Testis (tissue), 2 donors: Measurements from ENCODE around the gene LAMP5.

ENCODE experiments used
- POLR2A ChIP-seq: fragments of 450-650 bp; IDR thresholded peaks from one replicate; pipeline ENCODE4 v1.6.1; 2017; ENCODE audit warnings: antibody characterized with exemption, mild to moderate bottlenecking, moderate library complexity
- TF ChIP-seq, protein P1 (sequence below), 3 experiments: fragments of 450-650 bp in 2 of 3; fragments of 200-600 bp in 1 of 3; sonication (generic) in 1 of 3; IDR thresholded peaks; one replicate each; pipeline ENCODE4 v1.5.1; 2016 to 2019; ENCODE audit warnings: antibody characterized with exemption in 3 of 3, mild to moderate bottlenecking in 2 of 3, moderate library complexity in 1 of 3

DNA sequence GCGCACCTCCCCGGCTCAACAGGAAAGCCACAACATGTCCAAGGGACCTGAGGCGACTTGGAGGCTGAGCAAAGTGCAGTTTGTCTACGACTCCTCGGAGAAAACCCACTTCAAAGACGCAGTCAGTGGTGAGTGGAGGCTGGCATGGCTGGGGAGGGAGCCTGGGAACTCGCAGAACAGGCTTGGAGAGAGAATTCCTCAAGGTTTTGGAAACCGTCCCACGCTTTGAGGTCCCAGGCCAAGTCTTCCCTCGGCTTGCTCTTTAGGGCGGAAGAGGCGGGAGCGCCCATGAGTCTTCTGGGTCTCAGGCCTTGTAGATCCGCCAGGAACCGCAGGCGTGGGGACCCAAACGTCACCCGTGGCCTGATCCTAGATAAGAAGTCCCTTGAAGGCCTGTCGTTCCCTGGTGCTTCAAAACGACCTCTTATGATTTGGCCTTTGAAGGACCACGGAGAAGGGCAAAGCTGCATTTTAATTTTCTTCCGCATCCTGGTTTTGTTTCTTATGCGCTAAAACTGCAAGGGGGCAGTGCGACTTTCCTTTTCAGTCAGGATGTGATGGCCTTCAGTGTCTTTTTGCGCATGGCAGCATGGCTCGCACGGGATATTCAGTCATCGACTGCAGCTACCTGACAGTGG is 2.0 kb downstream of the LAMP5 start:
- TF ChIP-seq, protein P1, sequence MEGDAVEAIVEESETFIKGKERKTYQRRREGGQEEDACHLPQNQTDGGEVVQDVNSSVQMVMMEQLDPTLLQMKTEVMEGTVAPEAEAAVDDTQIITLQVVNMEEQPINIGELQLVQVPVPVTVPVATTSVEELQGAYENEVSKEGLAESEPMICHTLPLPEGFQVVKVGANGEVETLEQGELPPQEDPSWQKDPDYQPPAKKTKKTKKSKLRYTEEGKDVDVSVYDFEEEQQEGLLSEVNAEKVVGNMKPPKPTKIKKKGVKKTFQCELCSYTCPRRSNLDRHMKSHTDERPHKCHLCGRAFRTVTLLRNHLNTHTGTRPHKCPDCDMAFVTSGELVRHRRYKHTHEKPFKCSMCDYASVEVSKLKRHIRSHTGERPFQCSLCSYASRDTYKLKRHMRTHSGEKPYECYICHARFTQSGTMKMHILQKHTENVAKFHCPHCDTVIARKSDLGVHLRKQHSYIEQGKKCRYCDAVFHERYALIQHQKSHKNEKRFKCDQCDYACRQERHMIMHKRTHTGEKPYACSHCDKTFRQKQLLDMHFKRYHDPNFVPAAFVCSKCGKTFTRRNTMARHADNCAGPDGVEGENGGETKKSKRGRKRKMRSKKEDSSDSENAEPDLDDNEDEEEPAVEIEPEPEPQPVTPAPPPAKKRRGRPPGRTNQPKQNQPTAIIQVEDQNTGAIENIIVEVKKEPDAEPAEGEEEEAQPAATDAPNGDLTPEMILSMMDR (IDR thresholded peaks at IDR 0.05): no peak
- no peak for TF ChIP-seq POLR2A
